ENCODE data around the gene TIMM17B. TPM values are rescaled to one million over a fixed set of nuclear protein-coding genes. Genes with fewer than 3 reads are reported as not detected.

TIMM17B gene
- total RNA-seq, 2 experiments from 2014 or later = 40.0 to 40.3 TPM

- Histone ChIP-seq H3K27ac (ENCODE audit: low read depth in 1 of 2, low read length in 2 of 2) (peak overlapping the region; percentile 64 to 68), H3K9me3 (ENCODE audit: control insufficient read depth in 1 of 2, insufficient read depth in 1 of 2, low read length in 2 of 2) (no peaks in the 10 kb centered on the region), H3K36me3 (ENCODE audit: insufficient read depth, low read length) (peaks cover 43% of the 10 kb centered on the region), H3K4me3 (ENCODE audit: low read length) (no peak overlapping the region), H3K4me1 (ENCODE audit: insufficient read depth, low read length) (peaks cover 62% of the 10 kb centered on the region), H3K27me3 (ENCODE audit: control insufficient read depth in 1 of 2, insufficient read depth in 2 of 2, low read length in 2 of 2) (no peaks in the 10 kb centered on the region)
- peak overlapping the region; percentile 98 for H3K27ac Mint-ChIP-seq
- peak in 8 of 14 experiments; percentile 24 to 85 (median 53) for DNase-seq
- TF ChIP-seq, protein P1, sequence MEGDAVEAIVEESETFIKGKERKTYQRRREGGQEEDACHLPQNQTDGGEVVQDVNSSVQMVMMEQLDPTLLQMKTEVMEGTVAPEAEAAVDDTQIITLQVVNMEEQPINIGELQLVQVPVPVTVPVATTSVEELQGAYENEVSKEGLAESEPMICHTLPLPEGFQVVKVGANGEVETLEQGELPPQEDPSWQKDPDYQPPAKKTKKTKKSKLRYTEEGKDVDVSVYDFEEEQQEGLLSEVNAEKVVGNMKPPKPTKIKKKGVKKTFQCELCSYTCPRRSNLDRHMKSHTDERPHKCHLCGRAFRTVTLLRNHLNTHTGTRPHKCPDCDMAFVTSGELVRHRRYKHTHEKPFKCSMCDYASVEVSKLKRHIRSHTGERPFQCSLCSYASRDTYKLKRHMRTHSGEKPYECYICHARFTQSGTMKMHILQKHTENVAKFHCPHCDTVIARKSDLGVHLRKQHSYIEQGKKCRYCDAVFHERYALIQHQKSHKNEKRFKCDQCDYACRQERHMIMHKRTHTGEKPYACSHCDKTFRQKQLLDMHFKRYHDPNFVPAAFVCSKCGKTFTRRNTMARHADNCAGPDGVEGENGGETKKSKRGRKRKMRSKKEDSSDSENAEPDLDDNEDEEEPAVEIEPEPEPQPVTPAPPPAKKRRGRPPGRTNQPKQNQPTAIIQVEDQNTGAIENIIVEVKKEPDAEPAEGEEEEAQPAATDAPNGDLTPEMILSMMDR (IDR thresholded peaks at IDR 0.05) = no peak
- H3K9me3 Mint-ChIP-seq = no peaks in the 10 kb centered on the region
- ChIA-PET CTCF (no interaction called here), POLR2A (interaction anchor here (1.0 to 8.8 kb wide), 4 partner anchors 14 to 23 kb away, joined by 4 to 150 read pairs (median 6); partner anchors contain the start of genes OTUD5 and SLC35A2)
- H3K4me3 Mint-ChIP-seq = peak overlapping the region; percentile 58
- intact Hi-C loops (cut with DNase I, micrococcal nuclease) = loop anchor here in 1 of 2 experiments (5.0 kb wide), 1 partner anchor 287 kb away; no protein-coding TSS in a partner anchor
- H3K36me3 Mint-ChIP-seq (ENCODE audit: low read depth) = peaks cover 72% of the 10 kb centered on the region
- peaks cover 71% of the 10 kb centered on the region for H3K4me1 Mint-ChIP-seq (ENCODE audit: low read depth)
- peak; percentile 37 for ATAC-seq (ENCODE audit: poor library complexity)
- H3K27me3 Mint-ChIP-seq = no peaks in the 10 kb centered on the region
Observed at GRCh38 chrX:48934581-48935300, 37.2 kb upstream of the TIMM17B start.

DNA sequence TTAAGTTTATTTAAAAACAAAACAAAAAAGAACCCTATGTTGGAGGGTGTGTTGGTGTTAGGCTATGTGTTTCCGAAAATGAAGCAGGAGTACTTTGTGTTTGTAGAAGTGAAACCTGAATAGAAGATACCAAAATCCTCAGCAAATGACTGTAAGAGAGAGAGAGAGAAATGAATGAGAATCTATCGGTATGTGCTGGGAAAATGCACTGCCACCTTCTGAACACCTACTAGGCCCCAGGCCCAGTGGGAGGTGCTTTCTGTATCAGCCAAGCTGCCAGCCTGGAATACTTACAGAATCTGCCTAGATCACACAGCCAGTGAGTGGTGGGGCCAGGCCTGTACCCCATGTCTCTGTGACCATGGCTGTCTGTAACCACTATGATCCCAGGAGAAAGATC, 36.2 kb upstream of the TIMM17B start:
- ChIA-PET CTCF (no interaction called here), POLR2A (interaction anchor here (1.6 to 2.2 kb wide), 2 partner anchors 13 to 14 kb away, joined by 4 to 7 read pairs; no protein-coding TSS in a partner anchor)
- H3K9me3 Mint-ChIP-seq = no peaks in the 10 kb centered on the region
- no peak overlapping the region for H3K4me3 ChIP-seq (ENCODE audit: low read length)
- DNase-seq (peak in 1 of 14 experiments; percentile 6), ATAC-seq (ENCODE audit: poor library complexity) (no peak)
- H3K4me1 Mint-ChIP-seq (ENCODE audit: low read depth) = peaks cover 62% of the 10 kb centered on the region
- H3K27ac ChIP-seq (ENCODE audit: low read depth in 1 of 2, low read length in 2 of 2) = peak overlapping the region; percentile 46 to 68
- peak overlapping the region; percentile 98 for H3K27ac Mint-ChIP-seq
- H3K4me3 Mint-ChIP-seq = peak overlapping the region; percentile 2
- H3K27me3 Mint-ChIP-seq = no peaks in the 10 kb centered on the region
- H3K36me3 ChIP-seq (ENCODE audit: insufficient read depth, low read length) = peaks cover 43% of the 10 kb centered on the region
- intact Hi-C loops (cut with DNase I, micrococcal nuclease) = no loop called here
- H3K9me3 ChIP-seq (ENCODE audit: control insufficient read depth in 1 of 2, insufficient read depth in 1 of 2, low read length in 2 of 2) = no peaks in the 10 kb centered on the region
- H3K36me3 Mint-ChIP-seq (ENCODE audit: low read depth) = peaks cover 63% of the 10 kb centered on the region
- peaks cover 52% of the 10 kb centered on the region for H3K4me1 ChIP-seq (ENCODE audit: insufficient read depth, low read length)
- TF ChIP-seq, protein P1 (IDR thresholded peaks at IDR 0.05) = no peak
- no peaks in the 10 kb centered on the region for H3K27me3 ChIP-seq (ENCODE audit: control insufficient read depth in 1 of 2, insufficient read depth in 2 of 2, low read length in 2 of 2)

GRCh38 chrX:48927736-48928382, 30.3 kb upstream of the TIMM17B start:
- no peaks in the 10 kb centered on the region for H3K27me3 ChIP-seq (ENCODE audit: control insufficient read depth in 1 of 2, insufficient read depth in 2 of 2, low read length in 2 of 2)
- ChIA-PET POLR2A (interaction anchor here (0.9 to 1.3 kb wide), 3 partner anchors 8 to 12 kb away, joined by 3 to 5 read pairs (median 3); no protein-coding TSS in a partner anchor), CTCF (interaction anchor here (2.6 kb wide), 1 partner anchor 9 kb away, joined by 8 read pairs; no protein-coding TSS in a partner anchor)
- H3K36me3 ChIP-seq (ENCODE audit: insufficient read depth, low read length) = peaks cover 62% of the 10 kb centered on the region
- H3K4me1 ChIP-seq (ENCODE audit: insufficient read depth, low read length) = peaks cover 34% of the 10 kb centered on the region
- H3K27me3 Mint-ChIP-seq = no peaks in the 10 kb centered on the region
- peaks cover 59% of the 10 kb centered on the region for H3K36me3 Mint-ChIP-seq (ENCODE audit: low read depth)
- no peak overlapping the region for H3K4me3 ChIP-seq (ENCODE audit: low read length)
- H3K4me1 Mint-ChIP-seq (ENCODE audit: low read depth) = peaks cover 20% of the 10 kb centered on the region
- TF ChIP-seq, protein P1 (IDR thresholded peaks at IDR 0.05) = no peak
- no peaks in the 10 kb centered on the region for H3K9me3 Mint-ChIP-seq
- H3K27ac ChIP-seq (ENCODE audit: low read depth in 1 of 2, low read length in 2 of 2) = no peak overlapping the region
- no peak overlapping the region for H3K27ac Mint-ChIP-seq
- ATAC-seq (ENCODE audit: poor library complexity) (no peak), DNase-seq (no peak)
- intact Hi-C loops (cut with DNase I, micrococcal nuclease) = no loop called here
- no peak overlapping the region for H3K4me3 Mint-ChIP-seq
- no peaks in the 10 kb centered on the region for H3K9me3 ChIP-seq (ENCODE audit: control insufficient read depth in 1 of 2, insufficient read depth in 1 of 2, low read length in 2 of 2)
